Ovary (tissue), 9 donors: Measurements from ENCODE around the gene BOK. TPM values are rescaled to one million over a fixed set of nuclear protein-coding genes. Genes with fewer than 3 reads are reported as not detected.

Experiments
- DNase-seq, 5 donors: peaks; one replicate each; pipeline ENCODE4 v3.0.0-alpha.2; 2019 to 2020
- H3K27ac ChIP-seq, 2 donors: fragments of 200-600 bp; one replicate each; pipeline versions ENCODE4 v1.5.1 to v1.8.0; 2019 to 2022
- H3K27me3 ChIP-seq: fragments of 200-600 bp; one replicate; pipeline ENCODE4 v1.8.0; 2022
- H3K36me3 ChIP-seq: fragments of 200-600 bp; sonication (generic); one replicate; pipeline ENCODE4 v1.5.1; 2019
- H3K4me1 ChIP-seq: one replicate; pipeline ENCODE4 v1.8.1; 2013; ENCODE audit warnings: mild to moderate bottlenecking, moderate library complexity; ENCODE audit not compliant: insufficient read depth
- H3K4me3 ChIP-seq: fragments of 200-600 bp; sonication (generic); one replicate; pipeline ENCODE4 v1.5.1; 2017
- H3K9me3 ChIP-seq, 2 donors: fragments of 200-600 bp in 1 of 2; sonication (generic) in 1 of 2; one replicate each; pipeline versions ENCODE4 v1.5.1 to v1.8.1; 2013 to 2019; ENCODE audit warnings: mild to moderate bottlenecking in 1 of 2, moderate library complexity in 1 of 2
- EP300 ChIP-seq: sonication (generic); formaldehyde crosslinking; IDR thresholded peaks from one replicate; pipeline ENCODE4 v1.6.1; 2017; ENCODE audit warnings: antibody characterized with exemption
- POLR2A ChIP-seq: fragments of 450-650 bp; IDR thresholded peaks from one replicate; pipeline ENCODE4 v1.6.1; 2017; ENCODE audit warnings: antibody characterized with exemption, mild to moderate bottlenecking, moderate library complexity
- WGBS, 3 donors: extraction: QIAGEN DNeasy Blood & Tissue Kit in 1 of 3; methylation state at CpG; one replicate each; pipeline versions ENCODE4 v1.1.5 to v1.1.7; 2013 to 2017; 5-methylcytosine and 5-hydroxymethylcytosine counted together
- intact Hi-C, 4 donors: fragments of 100-400 bp; cut with DNase I; formaldehyde crosslinking; loops; one replicate each; pipeline versions ENCODE4 v1.11.0 to v1.15.1; 2022 to 2023
- polyA plus RNA-seq, 2 donors: library from polyadenylated mRNA; stranded (reverse); fragments of 200-250 nt in 1 of 2; fragments of 350-450 nt in 1 of 2; fragmentation: Illumina TruSeq in 1 of 2; extraction: RNeasy Lipid Tissue Mini Kit (QIAGEN cat#74804) in 1 of 2; gene quantifications; one replicate each; pipeline ENCODE4 v1.2.3, GENCODE V29; 2013 to 2014
- total RNA-seq, 7 donors: library from RNA; depleted of rRNA in 2 of 7; stranded (reverse); fragments of >200 nt in 2 of 7; fragmentation: NEBNext Ultra II Directional in 3 of 7; extraction: Animal tissue kit (Norgen Biotek cat#: 25700) in 3 of 7; gene quantifications; one replicate each; pipeline versions ENCODE4 v1.1.0 to v1.2.4, GENCODE V29; 2016 to 2023
- TF ChIP-seq, protein P1 (sequence below), 3 donors: fragments of 450-650 bp in 2 of 3; fragments of 200-600 bp in 1 of 3; IDR thresholded peaks; one replicate each; pipeline versions ENCODE4 v1.5.1 to v1.8.0; 2016 to 2022; ENCODE audit warnings: antibody characterized with exemption in 3 of 3, mild to moderate bottlenecking in 1 of 3
- donor health status: DM: no; HTN: no; CAD: no; lungs with moderate emphysema.
- donor health status: DM: no; HTN: no; CAD: no.
- donor health status: Bipolar disorder and iron deficiency.
- donor health status: DM: yes; HTN: yes; CAD: no.
- donor health status: DM: no; HTN: no; CAD: no.
- donor health status: DM: yes; HTN: yes; CAD: no.

The BOK gene
- total and polyA plus RNA-seq, 9 donors = 4.8 to 20.6 (median 13.5) TPM

DNA sequence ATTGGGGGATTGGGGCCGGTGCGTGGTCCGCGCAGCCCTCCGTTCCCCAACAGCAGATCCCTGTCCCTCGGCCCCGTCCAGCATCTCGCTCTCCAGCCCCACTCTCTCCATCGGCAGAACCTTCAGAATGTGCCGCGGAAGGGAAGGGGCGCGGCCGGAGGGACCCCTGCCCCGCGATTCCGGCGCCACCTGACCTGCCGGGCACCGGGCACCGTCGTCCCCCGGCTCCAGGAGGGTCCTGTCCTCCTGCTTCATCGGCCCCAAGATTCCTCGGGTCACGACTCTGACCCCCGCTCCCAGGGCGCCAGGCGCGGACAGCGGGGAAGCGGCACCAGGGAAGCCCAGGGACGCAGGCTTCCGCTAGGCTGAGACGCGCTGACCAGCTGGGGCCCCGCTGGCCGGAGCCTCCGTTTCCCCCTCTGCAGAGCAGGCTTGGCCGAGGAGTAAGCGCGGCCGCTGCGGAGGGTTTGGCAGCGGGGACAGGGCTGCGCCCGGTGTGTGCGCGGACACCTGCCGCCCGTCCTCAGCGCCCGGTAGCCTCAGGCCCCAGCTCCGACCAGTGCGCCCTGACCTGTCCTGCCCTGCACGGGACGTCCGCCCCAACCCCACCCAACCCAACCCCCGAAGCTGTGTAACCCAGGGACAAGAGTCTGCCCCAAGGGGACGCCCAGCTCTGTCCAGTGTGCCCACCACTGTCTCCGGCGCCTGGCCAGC, 16.8 kb upstream of the BOK start:
- Histone ChIP-seq H3K4me1 (peaks cover 8% of the 10 kb centered on the region), H3K27me3 (no peaks in the 10 kb centered on the region), H3K9me3 (no peaks in the 10 kb centered on the region), H3K4me3 (peak overlapping the region; percentile 11), H3K27ac (no peak overlapping the region), H3K36me3 (no peaks in the 10 kb centered on the region)
- intact Hi-C loops = no loop called here
- 6 to 13% (median 12%) methylated on average over 47 to 62 of the region's 62 CpGs for WGBS, 3 donors
- no peak for TF ChIP-seq EP300
- TF ChIP-seq, protein P1, sequence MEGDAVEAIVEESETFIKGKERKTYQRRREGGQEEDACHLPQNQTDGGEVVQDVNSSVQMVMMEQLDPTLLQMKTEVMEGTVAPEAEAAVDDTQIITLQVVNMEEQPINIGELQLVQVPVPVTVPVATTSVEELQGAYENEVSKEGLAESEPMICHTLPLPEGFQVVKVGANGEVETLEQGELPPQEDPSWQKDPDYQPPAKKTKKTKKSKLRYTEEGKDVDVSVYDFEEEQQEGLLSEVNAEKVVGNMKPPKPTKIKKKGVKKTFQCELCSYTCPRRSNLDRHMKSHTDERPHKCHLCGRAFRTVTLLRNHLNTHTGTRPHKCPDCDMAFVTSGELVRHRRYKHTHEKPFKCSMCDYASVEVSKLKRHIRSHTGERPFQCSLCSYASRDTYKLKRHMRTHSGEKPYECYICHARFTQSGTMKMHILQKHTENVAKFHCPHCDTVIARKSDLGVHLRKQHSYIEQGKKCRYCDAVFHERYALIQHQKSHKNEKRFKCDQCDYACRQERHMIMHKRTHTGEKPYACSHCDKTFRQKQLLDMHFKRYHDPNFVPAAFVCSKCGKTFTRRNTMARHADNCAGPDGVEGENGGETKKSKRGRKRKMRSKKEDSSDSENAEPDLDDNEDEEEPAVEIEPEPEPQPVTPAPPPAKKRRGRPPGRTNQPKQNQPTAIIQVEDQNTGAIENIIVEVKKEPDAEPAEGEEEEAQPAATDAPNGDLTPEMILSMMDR (IDR thresholded peaks at IDR 0.05) = no peak
- no peak for TF ChIP-seq POLR2A
- no peak for DNase-seq

DNA sequence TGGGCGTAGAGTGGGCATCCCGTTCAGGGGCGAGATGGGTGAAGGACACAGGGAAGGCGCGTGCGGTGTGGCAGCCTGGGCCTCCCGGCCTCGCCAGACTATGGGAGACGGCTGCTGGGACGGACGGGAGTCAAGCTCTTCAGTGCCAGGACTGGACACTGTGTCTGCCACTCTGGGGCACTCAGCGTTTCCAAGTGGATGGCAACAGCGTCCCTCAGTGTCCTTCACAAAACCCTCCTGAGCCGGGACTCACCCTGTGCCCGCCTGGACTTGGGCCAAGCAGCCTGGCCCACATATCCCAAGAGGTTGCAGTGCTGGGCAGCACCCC, 16.3 kb upstream of the BOK start:
- TF ChIP-seq POLR2A (no peak), EP300 (no peak)
- TF ChIP-seq, protein P1 (IDR thresholded peaks at IDR 0.05) = no peak
- intact Hi-C loops = no loop called here
- no peak for DNase-seq
- Histone ChIP-seq H3K27me3 (no peaks in the 10 kb centered on the region), H3K9me3 (no peaks in the 10 kb centered on the region), H3K36me3 (no peaks in the 10 kb centered on the region), H3K27ac (no peak overlapping the region), H3K4me3 (no peak overlapping the region), H3K4me1 (peaks cover 14% of the 10 kb centered on the region)
- WGBS, 3 donors = 48 to 76% (median 64%) methylated on average over 15 of the region's 15 CpGs

DNA sequence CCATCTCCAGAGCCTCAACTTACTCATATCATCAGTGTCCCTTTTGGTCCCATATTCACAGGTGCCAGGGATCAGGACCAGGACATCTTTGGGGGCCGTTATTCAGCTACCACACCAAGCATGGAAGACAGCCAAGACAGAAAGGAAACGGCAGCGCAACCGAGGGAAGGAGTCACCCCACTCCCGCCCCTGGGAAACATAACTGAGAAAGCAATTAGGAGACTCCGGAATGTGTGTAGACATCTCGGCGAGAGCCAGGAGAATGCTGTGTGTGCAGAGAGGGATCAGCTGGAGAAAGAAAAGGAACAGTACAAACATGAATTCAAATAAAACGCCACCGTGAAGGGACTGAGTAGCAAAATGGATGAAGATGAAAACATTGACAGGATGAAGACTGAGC, 13.4 kb upstream of the BOK start:
- 9 to 12% (median 12%) methylated on average over 10 of the region's 10 CpGs for WGBS, 3 donors
- H3K27ac ChIP-seq = no peak overlapping the region
- H3K9me3 ChIP-seq = no peaks in the 10 kb centered on the region
- peaks cover 18% of the 10 kb centered on the region for H3K4me1 ChIP-seq
- no peak overlapping the region for H3K4me3 ChIP-seq
- no peaks in the 10 kb centered on the region for H3K36me3 ChIP-seq
- no peak for DNase-seq
- intact Hi-C loops = no loop called here
- H3K27me3 ChIP-seq = no peaks in the 10 kb centered on the region
- no peak for TF ChIP-seq POLR2A
- TF ChIP-seq EP300 = no peak
- TF ChIP-seq, protein P1 (IDR thresholded peaks at IDR 0.05) = no peak

DNA sequence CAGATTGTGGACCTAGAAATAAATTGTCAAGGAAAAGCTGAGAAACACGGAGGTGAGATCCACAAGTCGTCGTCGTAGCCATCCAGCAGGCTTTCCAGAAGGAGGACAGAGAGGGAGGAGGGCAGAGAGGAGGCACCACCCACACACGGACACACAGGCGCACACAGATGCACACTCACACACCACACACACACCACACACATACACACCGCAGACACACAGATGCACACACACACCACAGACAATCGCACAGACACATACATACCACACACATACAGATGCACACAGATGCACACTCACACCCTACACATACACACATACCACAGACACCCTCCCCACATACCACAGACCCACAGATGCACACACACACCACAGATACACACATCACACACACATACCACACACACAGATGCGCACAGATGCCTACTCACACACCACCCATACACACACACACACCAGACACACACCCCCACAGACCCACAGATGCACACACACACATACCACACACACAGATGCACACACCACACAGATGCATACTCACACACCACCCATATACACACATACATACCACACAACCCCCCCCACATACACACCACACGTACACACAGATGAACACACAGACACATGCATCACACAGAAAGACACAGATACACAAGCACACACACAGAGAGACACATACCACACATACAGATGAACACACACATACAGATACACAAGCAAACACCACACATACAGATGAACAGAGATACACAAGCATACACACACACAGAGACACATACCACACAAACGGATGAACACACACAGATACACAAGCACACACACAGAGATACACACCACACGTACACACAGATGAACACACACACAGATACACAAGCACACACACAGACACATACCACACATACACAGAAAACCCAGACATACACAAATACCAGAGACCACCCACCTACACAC, 12.7 kb upstream of the BOK start:
- no peak for TF ChIP-seq POLR2A
- no peak for TF ChIP-seq EP300
- TF ChIP-seq, protein P1 (IDR thresholded peaks at IDR 0.05) = no peak
- WGBS, 3 donors = 44 to 53% (median 48%) methylated on average over 12 of the region's 12 CpGs
- Histone ChIP-seq H3K4me3 (no peak overlapping the region), H3K4me1 (peaks cover 18% of the 10 kb centered on the region), H3K9me3 (no peaks in the 10 kb centered on the region), H3K27ac (no peak overlapping the region), H3K27me3 (no peaks in the 10 kb centered on the region), H3K36me3 (no peaks in the 10 kb centered on the region)
- no peak for DNase-seq
- intact Hi-C loops = no loop called here
